SIG-M5 treated with dmso at 0.1 percent for 504 hours (cell line): ENCODE data around the gene OST4.
A peak's percentile ranks its signal among the peaks of the same experiment; 100 is the strongest.
"Not testable (repeated sequence)": the region's sequence is repeated elsewhere in the genome, so short reads cannot be mapped to it uniquely, and the experiment has no call there.

Experiments
- DNase-seq: peaks from one replicate; lab custom pipeline; 2025; ENCODE audit not compliant: unreplicated experiment; lab: John Stamatoyannopoulos, UW

The OST4 gene

DNA sequence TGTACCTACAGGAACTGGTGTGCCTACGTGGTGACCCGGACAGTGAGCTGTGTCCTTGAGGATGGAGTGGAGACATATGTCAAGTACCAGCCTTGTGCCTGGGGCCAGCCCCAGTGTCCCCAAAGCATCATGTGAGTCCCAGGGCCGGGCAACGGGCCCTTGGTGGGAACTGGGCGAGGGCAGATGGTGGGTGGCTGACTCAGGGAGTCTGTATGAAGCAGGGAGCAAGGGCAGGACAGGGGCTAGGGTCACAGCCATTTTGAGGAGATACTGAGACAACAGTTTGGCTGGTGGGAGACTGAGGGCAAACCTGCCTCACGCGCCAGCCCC is 8.7 kb upstream of the OST4 start:
- DNase-seq = no peak

DNA sequence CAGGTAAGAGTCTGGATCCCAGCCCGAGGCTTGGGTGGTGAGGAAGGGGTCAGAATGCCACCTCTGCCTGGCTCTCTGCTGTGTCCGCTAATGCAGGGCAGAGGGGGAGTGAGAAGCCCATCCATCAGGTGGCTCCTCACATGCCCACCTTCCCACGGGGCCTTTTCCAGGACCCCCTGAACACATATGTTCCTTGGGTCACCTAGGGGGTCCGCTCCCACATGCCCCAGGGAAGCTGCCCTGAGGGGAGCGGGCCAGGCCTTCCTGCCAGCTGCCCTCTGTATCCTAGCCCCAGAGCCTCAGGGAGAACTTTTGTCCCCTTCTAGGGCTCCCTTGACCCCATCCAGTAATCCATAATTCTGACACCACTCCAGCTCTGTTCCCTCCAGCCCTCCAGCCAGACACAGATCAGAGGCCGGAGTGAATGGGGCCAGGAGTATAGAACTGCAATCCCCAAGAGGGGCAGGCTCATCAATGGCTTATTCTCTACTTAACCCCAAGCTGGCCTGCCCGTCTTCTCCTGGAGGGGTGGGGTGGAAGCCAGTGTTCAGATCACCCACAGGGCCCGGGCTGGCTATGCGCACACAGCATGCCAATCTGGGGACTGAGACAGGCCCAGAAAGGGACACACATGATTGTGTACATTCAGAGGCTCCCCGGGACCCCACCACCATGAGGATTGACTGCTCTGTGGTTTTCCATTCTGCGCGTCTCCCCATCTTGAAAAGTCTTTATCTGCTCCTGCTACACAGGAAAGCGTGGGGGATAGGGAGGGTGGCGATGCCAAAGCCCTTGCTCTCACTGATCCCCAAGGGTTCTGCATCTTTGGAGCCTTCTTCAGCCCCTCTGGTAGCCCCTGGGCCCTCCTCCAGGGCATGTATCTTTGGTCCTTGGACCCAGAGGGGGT is 8.0 kb upstream of the OST4 start:
- no peak for DNase-seq

DNA sequence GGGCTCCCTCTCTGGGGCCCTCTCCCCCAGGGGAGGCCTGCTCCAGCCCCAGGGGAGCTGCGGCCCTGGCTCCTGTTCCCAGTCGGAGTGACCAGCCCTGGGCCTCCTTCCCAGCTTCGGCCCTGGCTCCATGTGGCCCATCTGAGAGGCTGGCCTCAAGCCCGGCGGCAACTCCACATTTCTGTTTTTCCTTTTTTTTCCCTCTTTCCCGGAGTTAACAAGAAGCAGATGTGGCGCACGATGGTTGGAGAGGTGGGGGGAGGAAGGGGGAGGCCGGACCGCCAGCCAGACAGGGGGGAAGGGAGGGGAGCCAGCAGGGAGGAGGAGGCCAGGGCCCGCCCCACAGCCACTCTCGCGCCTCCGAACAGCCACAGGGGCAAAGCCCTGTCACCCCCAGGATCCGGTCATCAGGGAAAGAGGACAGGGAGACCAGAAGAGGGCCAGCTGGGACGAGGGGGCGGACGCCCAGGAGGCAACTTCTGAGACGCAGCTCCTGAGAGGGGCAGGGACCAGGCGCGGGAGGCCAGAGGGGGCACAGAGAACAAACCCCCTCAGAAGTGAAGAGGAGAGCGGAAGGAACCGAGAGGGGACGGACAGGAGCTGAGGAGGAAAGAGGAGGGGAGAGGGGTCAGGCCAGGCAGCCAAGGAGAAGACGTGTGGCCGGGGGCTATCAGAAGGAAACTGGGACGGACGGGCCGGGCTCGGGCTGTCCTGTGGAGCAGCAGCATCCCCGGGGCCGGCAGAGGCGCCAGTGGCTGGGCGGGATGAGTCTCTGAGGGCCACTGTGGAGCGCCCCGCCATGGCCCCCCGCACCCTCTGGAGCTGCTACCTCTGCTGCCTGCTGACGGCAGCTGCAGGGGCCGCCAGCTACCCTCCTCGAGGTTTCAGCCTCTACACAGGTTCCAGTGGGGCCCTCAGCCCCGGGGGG is 7.1 kb upstream of the OST4 start, which contains the start of gene EMILIN1:
Gene EMILIN1 (plus strand): TSS at position 349 of the 928 bp plus-strand sequence. CDS start 451 bp downstream, at position 800.
- DNase-seq = no peak

DNA sequence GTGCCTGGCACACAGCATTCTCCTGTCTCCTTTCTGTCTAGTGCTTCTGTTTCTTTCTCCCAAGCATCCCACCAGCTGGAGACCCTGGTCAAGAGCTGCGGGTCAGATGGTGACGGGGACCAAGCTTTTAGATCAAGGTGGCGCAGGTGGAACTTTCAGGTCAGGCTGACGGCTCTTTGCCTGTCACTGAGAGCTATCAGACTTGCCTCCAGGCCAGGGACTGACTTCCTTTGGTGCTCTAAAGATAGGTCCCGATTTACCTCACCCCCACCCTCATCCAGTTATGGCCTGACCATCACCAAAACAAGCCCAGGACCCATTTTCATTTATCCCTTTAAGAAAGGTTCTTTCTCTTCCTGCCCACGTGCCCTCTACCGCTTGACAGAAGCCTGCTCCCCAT is 5.8 kb upstream of the OST4 start:
- DNase-seq = no peak

DNA sequence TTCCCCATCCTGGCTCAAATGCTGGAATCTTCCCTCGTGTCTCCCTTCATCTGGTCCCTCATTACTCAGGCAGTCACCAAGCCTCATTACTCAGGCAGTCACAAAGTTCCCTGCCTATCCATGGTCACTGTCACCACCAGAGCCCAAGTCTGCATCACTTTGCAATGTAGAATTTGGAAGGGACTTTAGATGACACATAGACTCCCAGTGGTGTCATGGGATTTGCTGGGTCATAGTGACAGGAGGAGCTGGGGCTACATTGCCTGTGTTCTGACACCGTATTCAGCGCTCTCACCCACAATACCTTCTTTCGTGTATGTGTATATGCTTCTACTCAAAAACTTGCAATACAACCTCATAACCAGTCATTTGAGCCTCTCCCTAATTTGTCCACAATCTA is 4.9 kb upstream of the OST4 start:
- DNase-seq = no peak

DNA sequence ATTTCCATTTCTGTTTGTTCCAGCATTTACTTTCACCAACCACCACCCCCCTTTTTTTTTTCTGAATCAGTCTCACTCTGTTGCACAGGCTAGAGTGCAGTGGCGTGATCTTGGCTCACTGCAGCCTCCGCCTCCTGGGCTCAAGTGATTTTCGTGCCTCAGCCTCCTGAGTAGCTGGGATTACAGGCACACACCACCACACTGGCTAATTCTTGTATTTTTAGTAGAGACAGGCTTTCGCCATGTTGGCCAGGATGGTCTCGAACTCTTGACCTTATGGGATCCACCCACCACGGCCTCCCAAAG is 4.1 kb upstream of the OST4 start:
- DNase-seq = not testable (repeated sequence)

DNA sequence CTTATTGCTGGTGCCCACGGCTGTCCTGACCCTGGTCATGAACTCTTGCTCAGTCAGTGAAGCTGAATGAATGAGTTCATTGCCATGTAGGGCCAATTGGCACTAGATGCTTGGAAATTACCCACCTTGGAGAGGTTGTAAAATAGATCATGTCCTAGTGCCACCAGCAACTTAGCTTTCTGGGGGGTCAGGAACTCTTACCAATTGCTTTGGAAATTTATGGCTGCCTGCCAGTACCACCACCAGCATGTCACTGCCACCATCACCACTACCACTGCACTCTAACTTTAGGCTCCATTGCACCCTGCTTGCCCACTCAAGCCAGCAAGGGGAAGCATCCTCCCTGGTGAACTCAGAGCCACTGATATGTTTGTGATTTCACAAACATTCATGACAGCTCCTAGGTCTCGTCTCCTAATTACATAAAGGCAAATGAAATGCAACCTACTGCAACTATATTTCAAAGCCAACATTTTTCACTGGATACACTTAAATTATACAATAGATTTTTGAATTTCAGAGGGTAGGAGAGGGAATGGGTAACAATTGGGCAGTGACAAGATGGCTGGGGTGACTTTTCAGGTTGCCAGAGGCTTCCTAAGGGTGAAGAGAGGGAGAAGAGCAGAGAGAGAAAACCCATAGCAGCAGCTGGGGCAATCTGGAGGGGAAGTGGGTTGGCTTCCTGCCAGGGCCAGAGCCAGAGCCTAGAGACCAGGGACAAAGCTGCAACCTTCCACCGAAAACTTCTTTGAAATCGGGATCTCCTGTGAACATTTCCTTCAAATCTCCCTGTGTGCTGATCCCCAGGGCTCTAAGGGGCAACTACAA is 3.5 kb upstream of the OST4 start:
- DNase-seq = peak; percentile 44

DNA sequence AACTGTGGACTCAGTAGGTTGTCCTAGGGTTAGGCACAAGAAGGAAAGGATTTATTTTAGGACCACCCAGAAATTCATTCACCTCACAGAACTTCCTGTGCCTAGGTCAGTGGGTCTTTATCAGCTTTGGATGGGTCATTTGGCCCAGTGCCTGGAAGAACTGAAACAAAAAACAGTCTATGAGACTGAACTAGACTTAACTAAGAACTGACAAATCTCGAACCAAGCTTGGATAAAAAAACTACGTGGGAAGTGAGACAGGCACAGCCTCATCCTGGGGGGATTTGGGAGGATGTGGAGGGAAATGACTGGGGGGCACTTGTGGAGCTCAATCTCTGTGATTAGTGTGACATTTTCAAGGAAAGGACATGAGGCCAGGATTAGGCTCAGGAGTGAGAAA is 2.3 kb upstream of the OST4 start:
- no peak for DNase-seq

DNA sequence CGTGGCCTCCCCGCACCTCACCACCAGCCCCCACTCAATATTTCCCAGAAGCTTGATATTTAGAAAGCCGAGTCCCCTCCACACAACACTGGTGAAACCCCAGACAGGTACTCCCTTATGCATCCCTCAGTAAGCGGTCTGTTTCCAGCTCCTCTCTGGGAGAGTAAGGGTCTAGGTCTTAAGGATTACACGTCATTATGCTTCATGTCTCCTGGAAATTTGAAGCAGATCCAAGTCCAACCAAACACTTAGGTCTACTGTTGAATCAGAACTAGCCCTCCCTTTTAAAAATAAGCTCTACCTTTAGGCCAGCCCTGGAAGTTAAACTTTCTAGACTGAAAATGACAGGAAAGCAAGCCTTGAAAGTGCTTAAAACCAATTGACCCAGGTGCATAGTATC is 1.5 kb upstream of the OST4 start:
- DNase-seq = no peak

DNA sequence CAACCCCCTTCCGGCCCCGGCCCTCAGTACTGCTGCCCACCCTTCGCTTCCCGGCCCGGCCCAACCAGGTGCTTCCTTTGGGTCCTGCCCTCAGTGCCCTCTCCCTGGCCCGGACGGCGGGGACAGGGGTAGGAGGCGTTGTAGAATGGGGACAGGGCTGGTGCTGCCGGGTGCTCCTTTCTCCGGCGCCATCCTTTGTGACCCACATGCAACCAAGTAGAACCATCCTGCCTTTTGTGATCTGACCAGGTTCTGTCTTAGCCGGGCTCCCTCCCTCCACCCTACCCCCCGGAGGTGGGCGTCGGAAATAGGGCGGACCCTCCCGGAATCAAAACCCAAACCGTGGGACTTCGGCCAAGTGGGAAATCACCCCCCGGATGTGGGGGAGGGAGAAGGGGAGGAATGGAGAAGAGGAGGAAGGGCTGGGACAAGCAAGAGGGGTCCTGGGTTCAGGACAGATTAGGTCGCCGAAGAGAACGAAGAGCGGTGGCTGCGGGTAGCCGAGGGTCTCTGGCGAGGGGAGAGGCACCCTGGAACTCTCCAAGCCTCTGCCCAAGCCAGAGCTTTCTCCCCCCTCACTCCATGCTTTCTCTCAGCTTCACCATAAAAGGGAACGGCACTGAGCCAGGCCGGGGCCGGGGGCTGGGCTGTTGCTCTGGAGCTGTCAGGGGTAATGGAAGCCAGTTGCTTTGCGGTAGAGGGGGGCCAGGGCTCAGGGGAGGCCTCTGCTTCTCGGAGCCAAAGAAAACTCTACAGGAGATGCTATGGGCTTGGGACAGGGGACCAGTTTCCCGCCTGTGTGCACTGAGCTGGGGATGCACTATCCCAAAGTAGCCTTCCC is 756 bp upstream of the OST4 start:
- no peak for DNase-seq

DNA sequence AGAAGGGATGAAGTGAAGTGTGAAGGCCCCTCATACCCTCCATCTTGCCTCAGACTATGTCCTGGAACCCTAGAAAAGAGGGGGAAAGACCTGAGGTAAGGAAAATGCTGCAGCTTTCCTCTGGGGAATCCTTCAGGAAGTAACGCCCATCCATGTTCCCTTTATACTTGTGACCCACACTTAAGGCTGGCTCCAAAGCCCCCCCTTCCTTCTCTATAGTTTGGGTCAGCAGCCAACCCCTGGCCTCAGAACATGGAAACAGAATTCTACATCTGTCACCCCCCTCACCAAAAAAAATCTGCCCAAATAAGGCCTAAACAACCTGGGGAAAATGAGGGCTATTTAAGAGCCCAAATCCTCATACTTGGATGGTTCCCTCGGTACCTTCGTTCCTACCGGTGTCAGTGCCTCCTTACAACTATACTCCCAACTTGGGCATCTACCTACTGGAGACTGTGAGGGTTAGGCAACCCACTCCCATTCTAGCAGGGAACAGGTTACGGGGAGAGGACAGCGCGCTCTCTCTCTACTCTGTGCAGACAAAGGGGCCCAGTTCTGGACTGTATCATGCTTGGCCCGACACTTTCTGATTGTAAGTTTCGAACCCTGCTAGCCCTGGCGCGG is 689 bp downstream of the OST4 start:
- DNase-seq = no peak

DNA sequence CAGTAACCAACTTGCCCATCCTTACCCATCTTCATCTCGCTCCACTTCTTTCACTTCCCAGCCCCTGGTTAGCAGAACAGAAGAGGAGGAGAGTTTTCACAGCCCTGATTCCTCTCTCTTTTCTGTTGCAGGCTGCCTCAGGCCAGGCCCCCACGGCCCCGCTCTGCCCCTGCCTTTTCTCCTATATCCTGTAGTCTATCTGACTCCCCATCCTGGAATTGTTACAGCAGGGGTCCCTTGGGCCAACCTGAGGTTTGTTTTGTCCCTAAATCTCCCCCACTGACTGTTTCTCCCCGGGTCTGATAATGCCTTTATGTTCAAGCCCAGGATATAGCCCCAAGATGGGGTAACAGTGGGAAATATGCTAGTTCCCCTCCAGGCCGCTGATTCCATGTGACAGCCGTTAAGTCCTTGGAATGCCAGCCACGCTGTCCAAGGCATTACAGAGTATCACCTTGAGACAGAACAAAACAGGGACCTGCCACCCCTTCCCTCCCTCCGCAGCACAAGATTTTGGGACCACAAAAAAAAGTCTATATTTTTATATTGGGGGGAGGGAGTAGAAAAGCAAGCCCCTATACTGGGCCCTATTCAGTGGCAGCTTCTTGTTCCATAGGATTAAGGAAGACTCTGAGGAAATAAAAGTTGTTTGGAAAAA is 1.4 kb downstream of the OST4 start:
- DNase-seq = no peak

DNA sequence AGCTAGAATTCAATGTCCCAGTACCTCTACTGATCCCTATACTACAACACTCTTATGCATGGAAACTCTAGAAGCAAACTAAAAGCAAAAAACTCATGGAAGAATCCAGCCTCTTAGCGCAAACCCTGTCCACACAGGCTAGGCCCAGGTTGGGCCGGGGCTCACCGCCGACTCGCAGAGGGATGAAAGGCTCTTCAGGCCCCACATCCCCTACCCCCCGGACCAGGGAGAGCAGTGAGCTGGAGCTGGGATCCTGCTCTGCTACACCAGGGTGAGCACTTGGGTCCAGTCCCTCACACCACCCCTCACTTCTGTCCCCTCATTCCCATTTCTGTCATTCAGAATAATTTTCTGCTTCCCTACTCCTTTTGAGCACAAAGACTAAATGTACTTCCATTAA is 2.0 kb downstream of the OST4 start:
- no peak for DNase-seq

DNA sequence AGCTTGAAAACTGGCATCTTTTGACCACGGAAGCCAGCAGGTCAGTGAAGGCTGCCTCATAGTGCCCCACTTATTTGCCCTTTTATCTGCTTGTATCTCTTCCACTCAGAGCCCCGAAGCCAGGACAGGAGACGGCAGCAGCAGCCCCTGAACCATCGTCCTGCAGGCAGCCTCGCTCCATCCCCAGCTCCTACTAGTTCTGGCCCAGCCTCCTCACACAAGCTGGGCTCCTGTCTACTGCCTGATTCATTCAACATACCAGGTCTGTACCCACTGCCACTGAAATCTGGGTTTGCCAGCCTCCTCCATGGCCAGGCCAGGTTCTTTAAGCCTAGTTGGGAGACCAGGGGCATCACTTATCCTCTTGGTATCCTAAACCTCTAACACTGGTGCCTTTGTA is 4.1 kb downstream of the OST4 start:
- no peak for DNase-seq

DNA sequence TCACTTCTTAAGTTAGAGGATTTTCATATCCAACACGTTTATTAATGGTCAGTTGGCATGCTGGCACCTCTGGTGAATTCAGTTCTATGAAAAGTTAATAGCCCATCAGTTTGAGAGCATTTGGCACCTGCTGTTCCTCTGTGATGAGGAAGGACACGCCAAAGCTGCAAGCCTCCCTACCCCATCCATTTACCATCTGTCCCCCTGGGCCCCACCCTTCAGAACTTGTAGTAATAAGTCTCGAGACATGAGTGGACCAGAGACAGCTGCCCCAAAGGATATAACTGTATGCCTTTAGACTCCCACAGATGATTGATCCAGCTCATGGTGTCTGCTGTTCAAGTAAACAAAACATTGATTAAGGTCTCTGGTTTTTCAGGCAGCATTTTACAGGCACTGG is 6.3 kb downstream of the OST4 start:
- no peak for DNase-seq

DNA sequence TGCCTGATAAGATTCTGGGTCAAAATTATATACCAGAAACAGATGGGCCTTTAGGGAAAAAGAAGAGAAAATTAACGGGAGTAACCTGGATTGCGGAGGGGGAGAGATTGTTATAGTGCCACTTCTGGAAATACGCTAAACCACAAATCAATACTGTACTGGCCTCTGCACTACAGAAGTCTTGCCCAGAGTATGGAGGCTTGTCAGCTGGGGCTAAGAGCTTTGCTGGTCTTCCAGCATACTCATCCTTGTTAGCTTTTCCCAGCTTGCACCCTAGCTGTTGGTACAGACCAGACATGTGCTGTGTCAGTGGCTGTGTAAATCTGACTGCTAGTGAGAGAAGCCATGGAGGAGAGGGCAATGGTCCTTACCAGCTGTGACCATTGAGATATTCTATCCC is 11.1 kb downstream of the OST4 start:
- no peak for DNase-seq

DNA sequence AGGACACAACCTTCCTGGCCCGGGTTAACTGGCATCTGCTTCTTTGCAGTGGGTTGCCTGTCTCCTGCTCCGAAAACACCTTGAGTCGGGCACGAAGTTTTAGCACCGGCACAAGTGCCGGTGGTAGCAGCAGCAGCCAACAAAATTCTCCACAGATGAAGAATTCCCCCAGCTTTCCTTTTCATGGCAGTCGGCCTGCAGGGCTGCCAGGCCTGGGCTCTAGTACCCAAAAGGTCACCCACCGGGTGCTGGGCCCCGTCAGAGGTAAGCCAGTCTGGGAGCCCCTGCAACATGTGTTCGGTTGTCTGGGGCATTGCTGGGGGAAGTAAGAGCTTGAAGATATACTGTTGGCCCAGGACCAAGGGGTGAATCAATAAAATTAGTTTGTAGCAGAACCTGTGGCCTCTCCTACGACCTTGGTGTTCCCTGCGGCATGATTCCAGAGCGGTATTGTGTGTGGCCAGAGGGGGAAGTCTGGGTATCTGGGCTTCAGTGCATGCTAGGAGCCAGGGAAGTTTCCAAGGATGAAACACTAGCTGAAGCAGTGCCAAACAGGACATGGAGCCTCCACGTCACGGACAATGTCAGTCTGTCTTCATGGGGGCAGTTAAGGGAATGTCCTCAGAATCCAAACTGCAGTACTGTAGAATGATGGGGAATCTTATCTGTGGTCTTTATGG is 12.2 kb downstream of the OST4 start:
- DNase-seq = no peak

DNA sequence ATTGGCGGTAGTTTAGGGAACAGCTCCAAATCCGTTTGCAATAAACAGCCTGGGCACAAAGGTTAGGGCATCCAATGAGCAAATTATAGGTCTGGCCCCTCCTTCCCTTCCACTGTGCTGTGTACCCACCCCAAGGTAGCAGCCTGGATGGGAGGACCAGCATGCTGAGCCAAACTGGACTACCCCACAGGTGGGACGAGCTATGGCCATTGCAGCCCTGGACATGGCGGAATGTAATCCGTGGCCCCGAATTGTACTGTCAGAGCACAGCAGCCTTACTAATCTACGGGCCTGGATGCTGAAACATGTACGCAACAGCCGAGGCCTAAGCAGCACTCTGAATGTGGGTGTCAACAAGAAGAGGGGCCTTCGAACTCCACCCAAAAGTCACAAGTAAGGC is 13.2 kb downstream of the OST4 start:
- DNase-seq = no peak

DNA sequence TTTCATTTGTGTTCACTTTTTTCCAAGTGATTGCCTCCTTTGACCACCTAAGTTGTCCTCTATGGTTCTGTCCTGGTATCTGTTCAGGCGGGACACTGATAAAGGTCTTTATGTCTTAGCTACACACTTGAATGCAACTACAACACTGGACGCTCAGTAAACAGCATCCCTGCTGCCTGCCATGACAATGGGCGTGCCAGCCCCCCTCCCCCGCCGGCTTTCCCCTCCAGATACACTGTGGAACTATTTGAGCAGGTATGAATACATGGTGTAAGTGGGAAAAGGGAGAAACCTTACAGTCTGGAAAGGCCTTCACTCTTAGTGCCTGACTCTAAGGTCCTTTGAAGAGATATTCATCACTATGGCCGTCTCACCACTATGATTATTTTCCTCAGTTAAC is 14.3 kb downstream of the OST4 start:
- DNase-seq = no peak
